HFFc6 (cell line): Measurements from ENCODE around the gene MAD1L1. TPM values are rescaled to one million over a fixed set of nuclear protein-coding genes. Genes with fewer than 3 reads are reported as not detected.

Experiments used
- DNase-seq: peaks from one replicate; pipeline ENCODE4 v3.0.0-alpha.2; 2018
- H3K27ac Mint-ChIP-seq: 2 replicates; pipeline ENCODE4 v1.8.0; 2020; ENCODE audit warnings: mild to moderate bottlenecking, mixed read lengths
- H3K27me3 Mint-ChIP-seq: 2 replicates; pipeline ENCODE4 v1.8.0; 2021; ENCODE audit warnings: mild to moderate bottlenecking, moderate library complexity, mixed read lengths; ENCODE audit not compliant: insufficient read depth
- H3K36me3 Mint-ChIP-seq: 2 replicates; pipeline ENCODE4 v1.8.0; 2021; ENCODE audit warnings: low read depth, mixed read lengths
- H3K4me1 Mint-ChIP-seq: 2 replicates; pipeline ENCODE4 v1.8.0; 2020; ENCODE audit warnings: low read depth, mixed read lengths
- H3K4me3 Mint-ChIP-seq: 2 replicates; pipeline ENCODE4 v1.8.0; 2020; ENCODE audit warnings: mild to moderate bottlenecking, moderate library complexity, mixed read lengths
- H3K9me3 Mint-ChIP-seq: 2 replicates; pipeline ENCODE4 v1.8.0; 2020; ENCODE audit warnings: mild to moderate bottlenecking, mixed read lengths
- CTCF ChIP-seq: fragments of 200-600 bp; sonication (generic); IDR thresholded peaks from 2 replicates; pipeline ENCODE4 v1.5.0; 2021; ENCODE audit warnings: antibody characterized with exemption, mild to moderate bottlenecking
- total RNA-seq, 6 experiments: library from RNA; stranded (reverse); fragmentation: NEBNext Ultra II Directional; extraction: Animal tissue kit (Norgen Biotek cat#: 25700); gene quantifications; 2 replicates in 1 of 6; 3 replicates in 5 of 6; pipeline ENCODE4 v1.2.3, GENCODE V29; 2021

MAD1L1 gene
- total RNA-seq, 6 experiments from 2014 or later = 34.6 to 44.8 (median 40.2) TPM

GRCh38 chr7:1993776-1994740 lies 238.7 kb downstream of the MAD1L1 start:
- Mint-ChIP-seq H3K36me3 (no peaks in the 10 kb centered on the region), H3K4me1 (no peaks in the 10 kb centered on the region), H3K27me3 (no peaks in the 10 kb centered on the region; the same call in none of the 2 replicates), H3K4me3 (no peak overlapping the region), H3K27ac (no peak overlapping the region), H3K9me3 (no peaks in the 10 kb centered on the region)
- no peak for DNase-seq
- TF ChIP-seq CTCF = no peak

- Mint-ChIP-seq H3K9me3 (no peaks in the 10 kb centered on the region), H3K27me3 (no peaks in the 10 kb centered on the region; the same call in none of the 2 replicates), H3K27ac (no peak overlapping the region), H3K4me3 (no peak overlapping the region), H3K36me3 (no peaks in the 10 kb centered on the region), H3K4me1 (no peaks in the 10 kb centered on the region)
- TF ChIP-seq CTCF = no peak
- DNase-seq = no peak
These were observed 239.6 kb downstream of the MAD1L1 start for GRCh38 chr7:1993031-1993695.

GRCh38 chr7:1992554-1992953 lies 240.2 kb downstream of the MAD1L1 start:
- H3K9me3 Mint-ChIP-seq = no peaks in the 10 kb centered on the region
- no peak overlapping the region for H3K27ac Mint-ChIP-seq
- TF ChIP-seq CTCF = no peak
- DNase-seq = no peak
- no peaks in the 10 kb centered on the region for H3K36me3 Mint-ChIP-seq
- no peaks in the 10 kb centered on the region for H3K4me1 Mint-ChIP-seq
- H3K27me3 Mint-ChIP-seq = no peaks in the 10 kb centered on the region; the same call in none of the 2 replicates
- no peak overlapping the region for H3K4me3 Mint-ChIP-seq

DNA sequence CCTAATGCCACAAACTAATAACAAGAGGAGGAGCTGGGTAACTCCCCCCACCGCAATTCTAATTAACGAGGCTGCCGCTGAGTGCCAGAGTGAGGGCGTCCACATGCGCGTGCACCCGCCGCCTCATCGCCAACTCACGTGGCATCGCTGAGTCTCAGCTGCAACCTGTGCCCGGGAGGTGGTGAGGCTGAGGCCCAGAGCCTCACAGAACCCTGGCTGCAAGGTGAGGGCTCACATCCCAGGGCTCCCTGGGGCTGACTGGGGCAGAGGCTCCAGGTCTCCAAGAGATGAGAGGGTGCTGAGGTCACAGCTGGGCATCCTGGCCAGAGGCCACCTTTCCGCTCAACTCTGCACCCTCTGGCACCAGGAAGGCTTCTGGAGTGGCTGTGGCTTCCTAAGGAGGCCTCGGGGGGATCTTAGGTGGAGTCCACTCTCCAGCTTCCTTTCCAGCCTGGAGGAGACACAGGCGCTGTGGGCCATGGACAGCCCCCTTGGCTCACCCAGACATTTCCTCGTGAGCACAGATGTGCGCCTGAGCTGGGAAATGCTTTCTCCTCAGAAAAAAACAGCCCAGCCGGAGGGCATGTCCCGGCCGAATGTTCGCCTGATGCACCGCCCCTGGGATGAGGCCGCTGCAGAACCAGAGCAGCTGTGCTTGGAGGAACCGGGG lies 242.6 kb downstream of the MAD1L1 start:
- Mint-ChIP-seq H3K4me1 (no peaks in the 10 kb centered on the region), H3K27ac (no peak overlapping the region), H3K4me3 (no peak overlapping the region), H3K9me3 (no peaks in the 10 kb centered on the region), H3K36me3 (peaks cover 4% of the 10 kb centered on the region; the same call in 1 of the 2 replicates), H3K27me3 (no peaks in the 10 kb centered on the region; the same call in 1 of the 2 replicates)
- DNase-seq = no peak
- no peak for TF ChIP-seq CTCF

- Mint-ChIP-seq H3K27ac (no peak overlapping the region), H3K9me3 (no peaks in the 10 kb centered on the region), H3K27me3 (no peaks in the 10 kb centered on the region; the same call in 1 of the 2 replicates), H3K4me1 (no peaks in the 10 kb centered on the region), H3K36me3 (peaks cover 4% of the 10 kb centered on the region; the same call in 1 of the 2 replicates), H3K4me3 (no peak overlapping the region)
- TF ChIP-seq CTCF = no peak
- DNase-seq = no peak
These were observed 243.5 kb downstream of the MAD1L1 start for GRCh38 chr7:1989049-1989860.
